ENCODE results near the gene LURAP1L. TPM values are rescaled to one million over a fixed set of nuclear protein-coding genes. Genes with fewer than 3 reads are reported as not detected.

The LURAP1L gene, protein sequence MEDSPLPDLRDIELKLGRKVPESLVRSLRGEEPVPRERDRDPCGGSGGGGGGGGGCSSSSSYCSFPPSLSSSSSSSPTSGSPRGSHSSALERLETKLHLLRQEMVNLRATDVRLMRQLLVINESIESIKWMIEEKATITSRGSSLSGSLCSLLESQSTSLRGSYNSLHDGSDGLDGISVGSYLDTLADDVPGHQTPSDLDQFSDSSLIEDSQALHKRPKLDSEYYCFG
- total RNA-seq (10 to 100 TPM in 5 of 6 donors, 1 to 10 TPM in 1; 6.5 to 21.1 (median 13.7) TPM), polyA plus RNA-seq (10 to 100 TPM; 10.9 to 11.3 TPM)

GRCh38 chr9:12774861-12775678 lies at the start of gene LURAP1L:
TSS of gene LURAP1L (plus strand) at chr9:12775020. CDS start at chr9:12775716, 696 bp downstream.
- no peaks in the 10 kb centered on the region for H3K36me3 ChIP-seq
- DNase-seq (peak in 5 of 6 donors; percentile 38 to 74 (median 64)), ATAC-seq (peak; percentile 75 to 80 (median 76)), FAIRE-seq (peak; percentile 89)
- no peaks in the 10 kb centered on the region for H3K9me3 ChIP-seq
- intact Hi-C loops (cut with DNase I), result no loop called here
- TF ChIP-seq, protein P1, sequence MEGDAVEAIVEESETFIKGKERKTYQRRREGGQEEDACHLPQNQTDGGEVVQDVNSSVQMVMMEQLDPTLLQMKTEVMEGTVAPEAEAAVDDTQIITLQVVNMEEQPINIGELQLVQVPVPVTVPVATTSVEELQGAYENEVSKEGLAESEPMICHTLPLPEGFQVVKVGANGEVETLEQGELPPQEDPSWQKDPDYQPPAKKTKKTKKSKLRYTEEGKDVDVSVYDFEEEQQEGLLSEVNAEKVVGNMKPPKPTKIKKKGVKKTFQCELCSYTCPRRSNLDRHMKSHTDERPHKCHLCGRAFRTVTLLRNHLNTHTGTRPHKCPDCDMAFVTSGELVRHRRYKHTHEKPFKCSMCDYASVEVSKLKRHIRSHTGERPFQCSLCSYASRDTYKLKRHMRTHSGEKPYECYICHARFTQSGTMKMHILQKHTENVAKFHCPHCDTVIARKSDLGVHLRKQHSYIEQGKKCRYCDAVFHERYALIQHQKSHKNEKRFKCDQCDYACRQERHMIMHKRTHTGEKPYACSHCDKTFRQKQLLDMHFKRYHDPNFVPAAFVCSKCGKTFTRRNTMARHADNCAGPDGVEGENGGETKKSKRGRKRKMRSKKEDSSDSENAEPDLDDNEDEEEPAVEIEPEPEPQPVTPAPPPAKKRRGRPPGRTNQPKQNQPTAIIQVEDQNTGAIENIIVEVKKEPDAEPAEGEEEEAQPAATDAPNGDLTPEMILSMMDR (IDR thresholded peaks at IDR 0.05), result no peak
- H3K27ac ChIP-seq, result peak within 1 kb of the TSS; percentile 66 to 94 (median 80)
- H3K4me3 ChIP-seq, result peak within 1 kb of the TSS; percentile 50 to 72 (median 63)
- no peaks in the 10 kb centered on the region for H3K27me3 ChIP-seq
- H3K4me1 ChIP-seq, result peaks cover 0 to 7% (median 4%) of the 10 kb centered on the region in 3 donors
- 1% methylated on average over 34 of the region's 34 CpGs for WGBS, 2 donors

DNA sequence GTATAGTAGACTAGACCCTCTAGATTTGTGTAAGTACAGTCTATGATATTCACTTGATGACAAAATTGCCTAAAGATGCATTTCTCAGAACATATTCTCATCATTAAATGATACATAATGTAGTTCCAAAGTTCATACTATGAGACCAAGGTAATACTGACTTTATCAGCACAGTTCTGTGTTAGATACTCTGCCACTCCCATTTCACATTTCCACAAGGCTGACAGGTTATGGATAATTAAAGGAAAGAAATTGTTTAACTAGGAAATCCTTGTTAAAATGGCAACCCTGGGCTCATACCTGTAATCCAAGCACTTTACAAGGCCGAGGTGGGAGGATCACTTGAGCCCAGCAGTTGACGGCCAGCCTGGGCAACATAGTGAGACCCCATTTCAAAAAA lies 48.0 kb upstream of the LURAP1L start:
- intact Hi-C loops (cut with DNase I), result loop anchor here in 2 of 3 donors (10.0 kb wide), 2 partner anchors 158 to 358 kb away; no protein-coding TSS in a partner anchor
- WGBS, 2 donors, result 83 to 95% methylated on average over 2 of the region's 2 CpGs
- TF ChIP-seq, protein P1 (IDR thresholded peaks at IDR 0.05), result no peak
- no peaks in the 10 kb centered on the region for H3K9me3 ChIP-seq
- no peak overlapping the region for H3K4me3 ChIP-seq
- H3K27me3 ChIP-seq, result no peaks in the 10 kb centered on the region
- ATAC-seq (no peak), DNase-seq (no peak), FAIRE-seq (no peak)
- no peaks in the 10 kb centered on the region for H3K4me1 ChIP-seq
- H3K36me3 ChIP-seq, result no peaks in the 10 kb centered on the region
- H3K27ac ChIP-seq, result no peak overlapping the region

DNA sequence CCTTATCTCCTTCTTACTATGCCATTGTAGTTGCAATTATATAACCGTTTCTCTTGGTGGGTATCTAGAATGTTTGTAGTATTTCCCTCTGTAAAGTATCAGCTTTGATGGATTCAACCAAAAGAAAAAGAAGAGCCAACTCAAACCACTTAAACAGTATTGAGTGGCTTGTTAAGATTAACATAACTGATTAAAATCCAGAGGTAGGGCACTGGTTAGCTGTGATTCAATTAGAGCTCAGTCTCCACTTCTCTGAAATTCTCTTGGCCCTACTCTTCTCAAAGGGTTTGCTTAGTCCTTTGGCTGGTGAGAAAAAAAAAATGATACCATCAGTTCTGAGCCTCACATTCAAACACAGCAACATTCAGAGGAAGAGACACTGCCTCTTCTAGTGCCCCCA lies 44.6 kb upstream of the LURAP1L start:
- H3K27ac ChIP-seq, result no peak overlapping the region
- ATAC-seq (no peak), DNase-seq (no peak), FAIRE-seq (no peak)
- H3K36me3 ChIP-seq, result no peaks in the 10 kb centered on the region
- H3K4me3 ChIP-seq, result no peak overlapping the region
- H3K4me1 ChIP-seq, result no peaks in the 10 kb centered on the region
- 73 to 74% methylated on average over 1 of the region's 1 CpG for WGBS, 2 donors
- intact Hi-C loops (cut with DNase I), result no loop called here
- TF ChIP-seq, protein P1 (IDR thresholded peaks at IDR 0.05), result no peak
- H3K27me3 ChIP-seq, result no peaks in the 10 kb centered on the region
- H3K9me3 ChIP-seq, result no peaks in the 10 kb centered on the region

DNA sequence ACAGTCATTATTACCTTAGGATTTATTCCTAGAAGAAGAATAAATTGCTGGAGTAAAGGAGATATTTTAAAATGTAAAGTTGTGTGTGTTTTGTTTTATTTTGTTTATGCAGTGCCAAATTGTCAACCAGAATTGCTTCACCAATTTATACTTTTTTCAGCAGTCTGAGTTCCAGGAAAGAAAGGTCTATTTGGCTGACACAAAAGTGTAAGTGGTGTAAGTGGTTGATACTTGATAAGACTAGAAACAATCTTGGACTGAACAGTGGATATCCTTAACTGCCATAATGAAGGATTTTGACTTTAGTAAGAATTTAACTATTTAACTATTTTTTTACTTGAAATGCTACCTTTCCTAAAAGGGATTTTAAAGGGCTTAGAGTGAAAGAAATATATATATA lies 43.9 kb upstream of the LURAP1L start:
- FAIRE-seq, result no peak

More for the DNA sequence above, 43.9 kb upstream of the LURAP1L start:
- ATAC-seq, result no peak
- Histone ChIP-seq H3K27me3 (no peaks in the 10 kb centered on the region), H3K4me3 (no peak overlapping the region), H3K36me3 (no peaks in the 10 kb centered on the region), H3K9me3 (no peaks in the 10 kb centered on the region), H3K4me1 (no peaks in the 10 kb centered on the region), H3K27ac (no peak overlapping the region)
- intact Hi-C loops (cut with DNase I), result no loop called here
- no peak for DNase-seq
- TF ChIP-seq, protein P1 (IDR thresholded peaks at IDR 0.05), result no peak

Data from pancreas (tissue), 10 donors.